ENCODE data around the gene GRHPR.

GRCh38 chr9:37451628-37452027, 29.1 kb downstream of the GRHPR start:
- TF ChIP-seq RAD21 (IDR thresholded peaks at IDR 0.05) = no peak
- TF ChIP-seq CTCF (IDR thresholded peaks at IDR 0.05; ENCODE audit: low read depth, low read length, missing input control) = no peak
- TF ChIP-seq TAF1 (conservative IDR thresholded peaks at IDR 0.05) = no peak
- TF ChIP-seq REST (IDR thresholded peaks at IDR 0.05) = no peak
- no peak for TF ChIP-seq JUND (IDR thresholded peaks at IDR 0.05)
- TF ChIP-seq ZBTB33 (IDR thresholded peaks at IDR 0.05) = no peak
- no peak for TF ChIP-seq RXRA (IDR thresholded peaks at IDR 0.05)
- no peak for TF ChIP-seq MAX (IDR thresholded peaks at IDR 0.05)
- no peak for TF ChIP-seq GABPA (IDR thresholded peaks at IDR 0.05 in 1 of 2, conservative IDR thresholded peaks at IDR 0.05 in 1 of 2)

Measured in liver (tissue), 3 donors.